GM19099 (cell line): ENCODE data around the gene ADGRG3.

ENCODE experiments used
- POLR2A ChIP-seq: IDR thresholded peaks from 3 replicates; pipeline ENCODE4 v1.6.1; 2011; ENCODE audit warnings: low read depth; ENCODE audit not compliant: insufficient read length; ENCODE audit errors: extremely low read depth

ADGRG3 gene

DNA sequence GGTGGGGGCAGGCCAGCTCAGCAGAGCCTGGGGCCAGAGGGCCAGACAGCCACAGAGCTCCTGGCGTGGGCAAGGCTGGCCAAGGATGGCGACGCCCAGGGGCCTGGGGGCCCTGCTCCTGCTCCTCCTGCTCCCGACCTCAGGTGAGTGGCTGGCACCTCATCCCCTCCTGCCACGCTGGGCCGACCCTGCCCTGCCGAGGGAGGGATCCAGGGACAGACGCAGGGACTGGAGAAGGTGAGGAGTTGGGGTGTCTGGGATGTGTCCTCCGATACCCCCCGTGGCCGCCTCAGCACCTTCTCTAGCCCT is at the start of gene ADGRG3:
TSS of gene ADGRG3 (plus strand) at position 44 of the 309 bp plus-strand sequence. CDS start at position 86, 42 bp downstream.
- TF ChIP-seq POLR2A: no peak

- no peak for TF ChIP-seq POLR2A
Measured at GRCh38 chr16:57619133-57619605, 48.9 kb upstream of the ADGRG3 start.

GRCh38 chr16:57619606-57620334 is 48.3 kb upstream of the ADGRG3 start:
- no peak for TF ChIP-seq POLR2A

GRCh38 chr16:57620335-57621231 is 47.5 kb upstream of the ADGRG3 start:
- no peak for TF ChIP-seq POLR2A

DNA sequence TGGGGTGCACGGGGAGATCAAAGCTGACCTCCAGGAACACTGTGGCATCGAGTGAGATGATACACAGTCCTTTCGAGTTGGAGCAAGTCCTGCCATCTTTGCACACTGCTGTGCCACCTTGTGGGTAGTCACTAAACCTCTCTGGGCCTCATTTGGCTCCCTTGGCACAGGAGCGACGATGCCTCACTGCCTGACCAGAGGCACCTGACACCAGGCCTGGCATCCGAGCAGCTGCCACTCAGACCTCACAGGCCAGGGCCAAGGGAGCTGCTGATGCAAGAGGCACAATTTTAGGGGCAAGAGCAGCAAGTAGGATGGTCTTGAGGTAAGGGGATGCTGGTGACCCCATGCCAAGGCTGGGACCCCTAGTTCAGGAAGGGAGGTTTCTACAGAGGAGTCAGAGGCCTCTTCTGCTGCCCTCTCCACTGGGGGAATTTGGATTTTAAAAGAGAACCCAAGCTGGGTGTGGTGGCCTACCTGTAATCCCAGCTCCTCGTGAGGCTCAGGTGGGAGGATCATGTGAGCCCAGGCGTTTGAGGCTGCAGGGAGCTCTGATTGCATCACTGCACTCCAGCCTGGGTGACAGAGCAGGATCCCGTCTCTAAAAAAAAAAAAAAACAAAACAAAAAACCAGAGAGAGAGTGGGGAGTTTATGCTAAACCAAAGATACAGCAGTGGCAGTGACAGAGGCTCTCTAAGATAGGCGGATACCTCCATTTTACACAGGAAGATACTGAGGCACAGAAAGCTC is 46.4 kb upstream of the ADGRG3 start:
- TF ChIP-seq POLR2A: no peak

DNA sequence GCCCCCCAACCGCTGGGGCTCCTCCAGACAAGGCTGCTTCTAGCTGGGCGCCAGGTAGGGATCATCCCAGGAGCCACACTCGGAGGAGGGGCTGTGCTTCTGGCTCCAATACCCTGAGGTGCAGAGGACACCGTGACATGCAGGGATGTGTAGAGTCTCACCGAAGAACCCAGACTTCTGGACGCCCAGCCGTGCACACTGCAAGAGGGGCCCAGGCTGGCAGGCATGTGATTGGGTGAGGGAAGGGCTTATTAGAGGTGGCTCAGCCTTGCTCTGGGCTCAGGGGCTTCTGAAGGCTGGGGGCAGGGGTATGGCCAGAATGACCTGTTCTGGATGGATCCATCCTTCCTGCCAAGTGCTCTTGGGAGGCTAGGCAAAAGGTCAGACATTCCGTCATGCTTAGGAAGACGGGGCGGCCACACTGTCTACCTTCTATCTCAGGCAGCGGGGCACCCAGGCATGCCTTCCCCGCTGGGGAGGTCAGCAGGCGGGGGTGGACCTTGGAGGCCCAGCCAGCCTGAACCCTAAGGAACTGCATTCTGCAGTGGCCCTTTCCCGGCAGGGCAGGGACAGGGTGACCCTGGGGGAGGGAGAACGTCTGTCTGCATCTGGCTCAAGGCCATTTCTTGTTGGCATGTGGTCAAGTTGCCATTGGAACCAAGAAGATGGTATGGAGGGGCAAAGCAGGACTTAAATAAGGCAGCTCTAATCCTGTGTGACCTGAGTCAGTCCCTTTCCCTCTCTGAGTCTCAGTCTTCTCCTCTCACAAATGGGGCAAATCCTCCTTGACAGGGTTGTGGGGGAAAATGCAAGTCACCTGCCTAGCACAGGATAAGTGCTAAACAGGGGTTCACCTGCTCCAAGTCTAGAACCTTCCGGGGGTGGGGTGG is 45.5 kb upstream of the ADGRG3 start:
- no peak for TF ChIP-seq POLR2A

GRCh38 chr16:57623251-57624043 is 44.7 kb upstream of the ADGRG3 start:
- TF ChIP-seq POLR2A: no peak

DNA sequence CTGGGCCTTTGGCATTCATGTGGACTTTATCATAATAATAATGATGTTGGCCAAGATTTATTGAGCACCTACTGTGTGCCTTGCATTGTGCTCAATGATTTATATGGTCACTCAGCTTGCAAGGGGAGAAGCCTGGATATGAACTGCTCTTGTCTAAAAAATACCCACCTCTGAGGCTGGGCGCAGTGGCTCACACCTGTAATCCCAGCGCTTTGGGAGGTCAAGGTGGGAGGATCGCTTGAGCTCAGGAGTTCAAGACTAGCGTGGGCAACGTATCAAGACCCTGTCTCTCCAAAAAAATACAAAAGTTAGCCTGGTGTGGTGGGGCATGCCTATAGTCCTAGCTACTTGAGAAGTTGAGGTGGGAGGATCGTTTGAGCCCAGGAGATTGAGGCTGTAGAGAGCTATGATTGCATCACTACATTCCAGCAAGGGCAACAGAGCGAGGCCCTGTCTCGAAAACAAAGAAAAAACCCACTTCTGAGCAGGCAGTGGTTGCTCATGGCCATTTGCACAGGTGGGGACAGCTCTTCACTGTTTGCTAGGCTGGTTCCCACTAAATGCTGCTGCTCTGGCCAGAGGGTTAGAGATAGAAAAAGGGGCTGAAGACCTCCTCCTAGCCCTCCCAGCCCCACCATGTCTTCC is 43.9 kb upstream of the ADGRG3 start:
- TF ChIP-seq POLR2A: no peak

DNA sequence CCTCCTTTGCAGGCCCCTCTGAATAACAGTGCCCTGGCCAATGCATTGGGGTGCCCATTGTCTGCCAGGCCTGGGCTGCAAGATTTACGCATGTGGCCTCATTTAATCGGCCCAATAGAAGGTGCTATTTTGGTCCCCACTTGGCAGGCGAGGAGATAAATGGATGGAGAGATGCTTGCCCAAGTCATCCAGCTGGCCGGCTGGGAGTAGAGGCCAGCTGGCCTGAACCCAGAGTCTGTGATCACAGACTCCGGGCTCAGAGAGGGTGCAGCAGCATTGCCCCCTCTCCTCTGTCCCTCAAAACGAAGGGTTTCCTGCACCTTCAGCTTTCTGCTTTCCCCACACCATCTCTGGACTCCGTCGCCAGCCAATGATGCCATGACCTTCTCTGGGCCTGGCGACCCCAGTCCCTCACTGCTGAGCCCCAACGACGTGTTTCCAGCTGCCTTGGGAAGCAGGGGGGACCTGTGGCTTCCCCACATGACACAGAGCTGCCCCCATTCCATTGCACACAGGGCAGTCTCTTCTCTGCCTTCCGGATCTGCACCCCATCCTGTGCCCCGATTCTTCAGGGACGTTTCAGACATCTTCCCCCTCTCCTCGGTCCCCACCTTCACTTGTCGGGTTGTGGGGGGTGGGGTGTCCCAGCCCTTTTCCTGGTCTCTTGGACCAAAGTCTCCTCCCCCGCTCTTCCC is 43.2 kb upstream of the ADGRG3 start:
- no peak for TF ChIP-seq POLR2A

DNA sequence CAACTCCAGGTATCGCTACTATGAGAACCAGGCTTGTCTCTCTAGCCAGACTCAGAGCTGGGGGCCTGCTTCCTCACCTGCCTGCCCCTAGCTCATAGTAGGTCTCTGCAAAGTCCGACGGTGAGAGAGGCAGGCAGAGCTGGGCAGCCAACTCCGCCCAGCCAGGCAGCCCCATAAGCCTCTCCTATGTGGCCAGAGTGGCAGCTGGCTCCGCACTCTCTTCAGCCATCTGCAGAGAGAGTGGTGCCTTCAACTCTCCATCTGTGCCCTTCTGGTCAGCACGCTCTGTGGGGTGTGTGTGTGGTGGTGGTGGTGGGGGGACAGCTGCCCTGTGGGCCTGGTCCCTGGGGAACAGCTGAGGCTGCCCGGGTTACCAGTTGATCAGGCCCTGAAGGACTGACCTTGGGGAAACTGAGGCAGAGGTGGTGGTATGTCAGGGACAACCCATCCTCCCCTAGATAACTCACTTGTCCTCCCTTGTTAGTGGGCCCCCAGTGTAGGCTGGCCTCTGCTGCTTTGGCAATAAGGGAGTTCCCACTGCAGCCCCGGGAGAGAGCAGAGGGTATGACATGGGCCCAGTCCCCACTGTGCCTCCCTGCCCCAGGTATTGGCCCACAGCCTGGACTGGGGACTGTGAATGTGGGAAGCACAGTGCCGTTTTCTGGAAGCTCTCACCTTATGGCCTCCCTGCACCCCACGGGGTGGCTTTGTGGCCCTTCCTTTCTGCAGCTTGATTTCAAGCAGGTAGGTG is 41.5 kb upstream of the ADGRG3 start:
- TF ChIP-seq POLR2A: no peak

GRCh38 chr16:57627184-57627871 is 40.8 kb upstream of the ADGRG3 start:
- TF ChIP-seq POLR2A: no peak

- TF ChIP-seq POLR2A: no peak
Measured at GRCh38 chr16:57628008-57628781, 39.9 kb upstream of the ADGRG3 start, which contains the start of gene ADGRG1. Gene ADGRG1, plus strand, starts transcription at chr16:57628630. Its CDS starts 21,658 bp downstream, at chr16:57650288.
